Stimulated activated CD4-positive, alpha-beta T cell treated with anti-CD3 and anti-CD28 coated beads, Interleukin-1b, Interleukin-23, amount 100 ng/mL, for 48 hours (primary cell): ENCODE results near the gene KDM2B.

Experiments
- DNase-seq: peaks from one replicate; pipeline ENCODE4 v3.0.0-alpha.2; 2020

The KDM2B gene

GRCh38 chr12:121560392-121561008, 20.3 kb downstream of the KDM2B start:
- no peak for DNase-seq

- no peak for DNase-seq
These were observed 21.9 kb downstream of the KDM2B start for GRCh38 chr12:121558956-121559355.

GRCh38 chr12:121550974-121551634, 29.7 kb downstream of the KDM2B start:
- no peak for DNase-seq

- DNase-seq, result no peak
These were observed 31.7 kb downstream of the KDM2B start for GRCh38 chr12:121549075-121549474.

GRCh38 chr12:121545480-121545879, 35.3 kb downstream of the KDM2B start:
- no peak for DNase-seq

- no peak for DNase-seq
These were observed 37.0 kb downstream of the KDM2B start for GRCh38 chr12:121543786-121544185.

GRCh38 chr12:121539908-121540307, 40.9 kb downstream of the KDM2B start:
- DNase-seq, result no peak

- DNase-seq, result peak; percentile 30
These were observed 42.1 kb downstream of the KDM2B start for GRCh38 chr12:121538699-121539061.

- DNase-seq, result peak; percentile 13
These were observed 42.8 kb downstream of the KDM2B start for GRCh38 chr12:121537814-121538698.

GRCh38 chr12:121536899-121537813, 43.7 kb downstream of the KDM2B start:
- peak; percentile 40 for DNase-seq

- peak; percentile 64 for DNase-seq
These were observed 44.5 kb downstream of the KDM2B start for GRCh38 chr12:121536054-121536898.

GRCh38 chr12:121535150-121536053, 45.4 kb downstream of the KDM2B start:
- DNase-seq, result no peak

GRCh38 chr12:121534495-121535148, 46.2 kb downstream of the KDM2B start:
- peak; percentile 55 for DNase-seq

- no peak for DNase-seq
These were observed 47.3 kb downstream of the KDM2B start for GRCh38 chr12:121533394-121534090.

- no peak for DNase-seq
These were observed 48.1 kb downstream of the KDM2B start for GRCh38 chr12:121532503-121533393.

- DNase-seq, result no peak
These were observed 49.5 kb downstream of the KDM2B start for GRCh38 chr12:121531356-121531750.

- peak; percentile 65 for DNase-seq
These were observed 50.0 kb downstream of the KDM2B start for GRCh38 chr12:121530600-121531355.

- DNase-seq, result no peak
These were observed 51.6 kb downstream of the KDM2B start for GRCh38 chr12:121529184-121529583.
